Epidermal melanocyte (primary cell): ENCODE data around the gene TTC23.
A peak's percentile ranks its signal among the peaks of the same experiment; 100 is the strongest.

ENCODE experiments used
- DNase-seq: peaks from one replicate; pipeline ENCODE4 v3.0.0; 2011; ENCODE audit warnings: low spot score; ENCODE audit not compliant: insufficient read length

The TTC23 gene

GRCh38 chr15:99249270-99249841 lies at the start of gene TTC23:
Gene TTC23, minus strand, starts transcription at chr15:99249581. Its CDS starts 20,869 bp downstream, at chr15:99228712.
- DNase-seq = peak; percentile 91

- DNase-seq = no peak
Observed at GRCh38 chr15:99296386-99296785, 47.0 kb upstream of the TTC23 start.

GRCh38 chr15:99295840-99296239 lies 46.5 kb upstream of the TTC23 start:
- no peak for DNase-seq

GRCh38 chr15:99291643-99292042 lies 42.3 kb upstream of the TTC23 start:
- DNase-seq = no peak

- DNase-seq = no peak
Observed at GRCh38 chr15:99283717-99284116, 34.3 kb upstream of the TTC23 start.

GRCh38 chr15:99282586-99282985 lies 33.2 kb upstream of the TTC23 start:
- DNase-seq = no peak

- DNase-seq = no peak
Observed at GRCh38 chr15:99282121-99282520, 32.7 kb upstream of the TTC23 start.

- no peak for DNase-seq
Observed at GRCh38 chr15:99279827-99280226, 30.4 kb upstream of the TTC23 start.

- no peak for DNase-seq
Observed at GRCh38 chr15:99279290-99279689, 29.9 kb upstream of the TTC23 start.

GRCh38 chr15:99275525-99276128 lies 26.2 kb upstream of the TTC23 start:
- no peak for DNase-seq

- no peak for DNase-seq
Observed at GRCh38 chr15:99275061-99275460, 25.7 kb upstream of the TTC23 start.

- no peak for DNase-seq
Observed at GRCh38 chr15:99273801-99274200, 24.4 kb upstream of the TTC23 start.

- DNase-seq = no peak
Observed at GRCh38 chr15:99268431-99268830, 19.1 kb upstream of the TTC23 start.

GRCh38 chr15:99267957-99268356 lies 18.6 kb upstream of the TTC23 start:
- DNase-seq = no peak

- DNase-seq = no peak
Observed at GRCh38 chr15:99265541-99266070, 16.2 kb upstream of the TTC23 start.

- no peak for DNase-seq
Observed at GRCh38 chr15:99264125-99264524, 14.7 kb upstream of the TTC23 start.

GRCh38 chr15:99257107-99257750 lies 7.8 kb upstream of the TTC23 start:
- no peak for DNase-seq

GRCh38 chr15:99253381-99254090 lies 4.2 kb upstream of the TTC23 start:
- DNase-seq = no peak

- DNase-seq = no peak
Observed at GRCh38 chr15:99252326-99252725, 2.9 kb upstream of the TTC23 start.

- DNase-seq = peak; percentile 73
Observed at GRCh38 chr15:99250857-99251841, 1.8 kb upstream of the TTC23 start, which contains the start of gene LRRC28. Gene LRRC28, plus strand, starts transcription at chr15:99251481. Its CDS starts 4,477 bp downstream, at chr15:99255958.

- DNase-seq = no peak
Observed at GRCh38 chr15:99250494-99250856, 1.1 kb upstream of the TTC23 start.
